CD4-positive, alpha-beta memory T cell (primary cell): ENCODE measurements around the gene COL28A1. TPM values are rescaled to one million over a fixed set of nuclear protein-coding genes. Genes with fewer than 3 reads are reported as not detected.
A peak's percentile ranks its signal among the peaks of the same experiment; 100 is the strongest.

ENCODE experiments used
- CTCF ChIA-PET: fragments of 350-600 bp; sonication (Branson Sonifier 250); formaldehyde crosslinking; loops from one replicate; lab custom pipeline; 2021; ENCODE audit warnings: inconsistent platforms; ENCODE audit not compliant: partially characterized antibody; lab: Charles Lee
- POLR2A ChIA-PET: fragments of 350-600 bp; sonication (Branson Sonifier 250); formaldehyde crosslinking; loops from one replicate; lab custom pipeline; 2021; ENCODE audit not compliant: partially characterized antibody; lab: Charles Lee
- DNase-seq, 5 donors: peaks; one replicate each; pipeline versions ENCODE4 v3.0.0 to v3.0.0-alpha.2; 2020 to 2022; ENCODE audit warnings: mixed read lengths in 1 of 5
- H3K27ac ChIP-seq: one replicate; pipeline ENCODE4 v1.7.0; 2013; ENCODE audit warnings: low read depth, low read length
- H3K27me3 ChIP-seq: 2 replicates; pipeline ENCODE4 v1.7.0; 2013; ENCODE audit warnings: mild to moderate bottlenecking, low read length, moderate library complexity; ENCODE audit not compliant: insufficient read depth
- H3K36me3 ChIP-seq: 2 replicates; pipeline ENCODE4 v1.7.0; 2013; ENCODE audit warnings: mild to moderate bottlenecking, low read length, moderate library complexity; ENCODE audit not compliant: insufficient read depth
- H3K4me1 ChIP-seq: 2 replicates; pipeline ENCODE4 v1.7.0; 2013; ENCODE audit warnings: mild to moderate bottlenecking, low read length, moderate library complexity; ENCODE audit not compliant: insufficient read depth
- H3K4me3 ChIP-seq, 2 donors: one replicate each; pipeline ENCODE4 v1.7.0; 2013; ENCODE audit warnings: low read length in 2 of 2, mild to moderate bottlenecking in 1 of 2
- H3K9me3 ChIP-seq, 2 donors: one replicate each; pipeline ENCODE4 v1.7.0; 2013; ENCODE audit warnings: low read length in 2 of 2, control low read depth in 1 of 2; ENCODE audit not compliant: control insufficient read depth in 1 of 2
- H3K27ac Mint-ChIP-seq, 7 donors: one replicate each; pipeline ENCODE4 v1.8.0; 2020 to 2021; ENCODE audit warnings: mixed read lengths in 7 of 7, mild to moderate bottlenecking in 6 of 7, inconsistent platforms in 3 of 7, moderate library complexity in 3 of 7
- H3K27me3 Mint-ChIP-seq, 2 donors: one replicate each; pipeline ENCODE4 v1.8.0; 2020 to 2021; ENCODE audit warnings: mixed read lengths in 2 of 2
- H3K36me3 Mint-ChIP-seq, 2 donors: one replicate each; pipeline ENCODE4 v1.8.0; 2020 to 2021; ENCODE audit warnings: mixed read lengths in 2 of 2, inconsistent platforms in 1 of 2, mild to moderate bottlenecking in 1 of 2
- H3K4me1 Mint-ChIP-seq, 4 donors: one replicate each; pipeline ENCODE4 v1.8.0; 2020 to 2021; ENCODE audit warnings: mixed read lengths in 4 of 4, mild to moderate bottlenecking in 1 of 4
- H3K4me3 Mint-ChIP-seq, 8 donors: one replicate each; pipeline ENCODE4 v1.8.0; 2020 to 2021; ENCODE audit warnings: mixed read lengths in 8 of 8, mild to moderate bottlenecking in 7 of 8, moderate library complexity in 6 of 8, inconsistent platforms in 3 of 8
- H3K9me3 Mint-ChIP-seq, 8 donors: one replicate each; pipeline ENCODE4 v1.8.0; 2020 to 2021; ENCODE audit warnings: mixed read lengths in 8 of 8, mild to moderate bottlenecking in 5 of 8, inconsistent platforms in 3 of 8, moderate library complexity in 1 of 8
- intact Hi-C: fragments of 100-400 bp; cut with micrococcal nuclease; formaldehyde crosslinking; loops from one replicate; pipeline ENCODE4 v1.15.1; 2023
- polyA plus RNA-seq, 2 donors: library from polyadenylated mRNA; unstranded; fragments of 300-500 nt; fragmentation: Illumina TruSeq; gene quantifications; one replicate each; pipeline ENCODE4 v1.2.3, GENCODE V29; 2021
- total RNA-seq, 2 experiments: library from RNA; stranded (reverse); gene quantifications; one replicate each; pipeline ENCODE4 v1.2.3, GENCODE V29; 2021

COL28A1 gene
- total and polyA plus RNA-seq, 4 experiments from 2014 or later: 0.15 to 0.19 TPM; not detected in 2

DNA sequence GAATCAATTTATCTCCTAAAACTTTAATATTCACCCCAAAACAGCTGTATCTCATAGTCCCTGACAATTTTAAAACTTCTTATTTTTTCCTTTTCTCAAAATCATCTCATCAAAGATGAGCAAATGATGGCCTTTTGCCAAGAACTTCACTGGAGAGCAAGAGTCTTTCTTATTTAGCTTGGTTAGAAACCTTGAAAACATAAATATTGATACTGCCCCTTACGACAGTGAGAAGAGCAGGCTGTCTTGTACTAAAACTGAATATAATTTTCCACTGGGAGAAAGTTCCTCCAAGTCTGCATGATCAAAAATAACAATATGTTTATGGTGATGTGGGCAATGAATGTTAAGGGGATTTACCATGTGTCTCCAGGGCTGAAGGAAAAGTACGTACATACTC, 109.0 kb downstream of the COL28A1 start:
- POLR2A ChIA-PET: interaction anchor here (0.8 kb wide), 1 partner anchor 10 kb away, joined by 3 read pairs; no protein-coding TSS in a partner anchor
- Mint-ChIP-seq H3K27ac (no peak overlapping the region), H3K4me3 (no peak overlapping the region), H3K27me3 (peaks cover 8 to 9% of the 10 kb centered on the region in 2 donors), H3K9me3 (no peaks in the 10 kb centered on the region), H3K4me1 (peaks cover 0 to 10% (median 6%) of the 10 kb centered on the region in 4 donors), H3K36me3 (no peaks in the 10 kb centered on the region)
- Histone ChIP-seq H3K4me3 (no peak overlapping the region), H3K27me3 (no peaks in the 10 kb centered on the region), H3K9me3 (no peaks in the 10 kb centered on the region), H3K4me1 (no peaks in the 10 kb centered on the region), H3K27ac (no peak overlapping the region), H3K36me3 (no peaks in the 10 kb centered on the region)
- no peak for DNase-seq
- intact Hi-C loops: loop anchor here (10.0 kb wide), 1 partner anchor 868 kb away; no protein-coding TSS in a partner anchor
- CTCF ChIA-PET: interaction anchor here (0.9 to 1.2 kb wide), 2 partner anchors 9 to 325 kb away, joined by 3 to 5 read pairs; no protein-coding TSS in a partner anchor

DNA sequence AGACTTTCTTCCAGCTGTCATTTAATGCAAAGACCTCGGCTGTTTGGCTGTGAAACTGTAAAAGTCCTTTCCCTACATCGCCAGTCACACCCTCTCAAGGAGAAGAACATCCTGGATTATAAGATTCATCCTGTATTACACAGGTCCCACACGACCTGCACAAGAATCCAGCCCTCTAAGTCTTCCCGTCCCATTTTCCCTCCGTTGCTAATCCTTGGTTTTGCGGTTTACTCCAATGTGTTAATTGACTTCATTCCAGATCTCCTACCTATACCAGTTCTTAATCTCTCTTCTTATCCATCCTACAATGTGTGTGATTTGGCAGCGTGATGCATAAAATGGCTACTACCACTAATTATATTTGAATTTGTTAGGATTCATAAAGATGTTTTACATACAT, 110.4 kb downstream of the COL28A1 start:
- no peaks in the 10 kb centered on the region for H3K36me3 Mint-ChIP-seq
- peak overlapping the region in 1 of 7 donors; percentile 4 for H3K27ac Mint-ChIP-seq
- ChIA-PET POLR2A (interaction anchor here (1.0 kb wide), 1 partner anchor 9 kb away, joined by 3 read pairs; no protein-coding TSS in a partner anchor), CTCF (interaction anchor here (0.8 to 3.3 kb wide), 7 partner anchors 9 to 789 kb away, joined by 3 to 23 read pairs (median 5); partner anchors contain the start of gene C1GALT1)
- H3K4me1 ChIP-seq: no peaks in the 10 kb centered on the region
- peaks cover 0 to 10% (median 6%) of the 10 kb centered on the region in 4 donors for H3K4me1 Mint-ChIP-seq
- H3K4me3 Mint-ChIP-seq: peak overlapping the region in 6 of 8 donors; percentile 1 to 46 (median 18)
- intact Hi-C loops: loop anchor here (2.0 to 10.0 kb wide), 3 partner anchors 115 to 869 kb away; no protein-coding TSS in a partner anchor
- H3K4me3 ChIP-seq: no peak overlapping the region
- no peaks in the 10 kb centered on the region for H3K9me3 Mint-ChIP-seq
- DNase-seq: no peak
- H3K27me3 Mint-ChIP-seq: no peaks in the 10 kb centered on the region
- no peaks in the 10 kb centered on the region for H3K9me3 ChIP-seq
- H3K27ac ChIP-seq: no peak overlapping the region
- no peaks in the 10 kb centered on the region for H3K27me3 ChIP-seq
- H3K36me3 ChIP-seq: no peaks in the 10 kb centered on the region

DNA sequence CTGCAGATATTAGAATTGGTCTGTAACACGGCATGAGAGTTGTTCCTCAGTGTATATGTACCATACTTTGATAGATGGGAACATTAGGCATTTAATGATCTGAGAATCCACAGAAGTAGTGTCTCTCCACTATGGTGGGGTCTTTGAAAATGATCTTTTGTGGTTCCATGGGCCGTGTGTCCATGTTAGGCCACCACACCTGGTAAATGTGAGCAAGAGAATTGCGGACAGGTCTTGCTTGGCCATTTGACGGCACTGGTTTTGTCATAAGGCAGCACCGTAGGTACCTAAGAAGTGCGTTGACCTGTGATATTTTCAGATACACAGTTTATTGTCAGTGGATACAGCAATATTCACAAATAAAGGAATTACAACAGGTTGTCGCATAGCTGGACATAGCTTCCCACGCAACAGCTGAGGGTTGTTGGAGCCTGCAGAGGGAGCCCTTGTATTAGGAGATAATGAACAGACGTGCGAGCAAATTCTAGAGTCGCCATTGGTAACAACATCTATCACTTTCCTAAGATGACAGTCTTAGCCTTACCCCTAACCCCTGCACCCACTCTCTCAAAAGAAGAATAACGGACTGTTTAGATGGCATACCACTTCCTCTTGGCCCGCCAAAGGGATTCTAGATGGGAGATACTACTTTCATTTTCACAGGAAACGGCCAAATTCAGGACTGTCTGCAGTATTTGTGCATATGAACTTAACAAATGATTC, 111.4 kb downstream of the COL28A1 start:
- no peaks in the 10 kb centered on the region for H3K36me3 ChIP-seq
- peak in 4 of 5 donors; percentile 6 to 32 (median 29) for DNase-seq
- Mint-ChIP-seq H3K27ac (peak overlapping the region in 4 of 7 donors; percentile 17 to 71 (median 53)), H3K9me3 (no peaks in the 10 kb centered on the region), H3K4me1 (peaks cover 0 to 10% (median 6%) of the 10 kb centered on the region in 4 donors), H3K27me3 (peaks cover 0 to 1% of the 10 kb centered on the region in 2 donors), H3K4me3 (peak overlapping the region in 7 of 8 donors; percentile 81 to 89 (median 85)), H3K36me3 (no peaks in the 10 kb centered on the region)
- no peaks in the 10 kb centered on the region for H3K4me1 ChIP-seq
- H3K27ac ChIP-seq: no peak overlapping the region
- CTCF ChIA-PET: interaction anchor here (0.8 to 3.3 kb wide), 14 partner anchors 9 to 795 kb away, joined by 3 to 23 read pairs (median 4); partner anchors contain the start of gene C1GALT1
- peak overlapping the region; percentile 33 to 41 for H3K4me3 ChIP-seq
- POLR2A ChIA-PET: interaction anchor here (1.0 kb wide), 1 partner anchor 8 kb away, joined by 3 read pairs; no protein-coding TSS in a partner anchor
- intact Hi-C loops: loop anchor here (2.0 to 10.0 kb wide), 4 partner anchors 116 to 870 kb away; no protein-coding TSS in a partner anchor
- no peaks in the 10 kb centered on the region for H3K27me3 ChIP-seq
- no peaks in the 10 kb centered on the region for H3K9me3 ChIP-seq

DNA sequence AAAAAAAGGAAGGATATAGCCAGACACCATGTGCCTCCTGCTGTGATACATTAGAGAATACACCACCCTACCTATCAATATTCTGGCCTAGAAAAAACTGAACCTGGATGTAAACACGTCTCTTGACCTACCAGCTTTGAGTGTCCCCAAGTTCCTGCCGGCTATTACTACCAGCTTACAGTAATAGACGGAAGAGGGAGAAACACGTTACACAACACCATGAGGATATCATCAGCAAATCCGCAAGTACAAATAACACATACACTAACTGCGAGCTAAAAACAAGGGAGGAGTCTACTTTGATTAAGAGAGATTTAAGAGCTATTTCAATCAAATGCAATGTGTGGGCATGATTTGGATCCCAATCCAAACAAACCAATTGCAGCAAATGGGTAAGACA, 113.0 kb downstream of the COL28A1 start:
- H3K27ac Mint-ChIP-seq: no peak overlapping the region
- POLR2A ChIA-PET: interaction anchor here (1.2 kb wide), 1 partner anchor 317 kb away, joined by 3 read pairs; no protein-coding TSS in a partner anchor
- Histone ChIP-seq H3K27me3 (no peaks in the 10 kb centered on the region), H3K4me1 (no peaks in the 10 kb centered on the region), H3K27ac (no peak overlapping the region), H3K4me3 (no peak overlapping the region), H3K36me3 (no peaks in the 10 kb centered on the region), H3K9me3 (no peaks in the 10 kb centered on the region)
- H3K27me3 Mint-ChIP-seq: peaks cover 0 to 1% of the 10 kb centered on the region in 2 donors
- peaks cover 0 to 10% (median 6%) of the 10 kb centered on the region in 4 donors for H3K4me1 Mint-ChIP-seq
- intact Hi-C loops: loop anchor here (5.0 to 10.0 kb wide), 2 partner anchors 320 to 872 kb away; no protein-coding TSS in a partner anchor
- no peak overlapping the region for H3K4me3 Mint-ChIP-seq
- CTCF ChIA-PET: interaction anchor here (0.7 to 3.3 kb wide), 8 partner anchors 12 to 329 kb away, joined by 3 to 23 read pairs (median 4); no protein-coding TSS in a partner anchor
- no peaks in the 10 kb centered on the region for H3K9me3 Mint-ChIP-seq
- no peaks in the 10 kb centered on the region for H3K36me3 Mint-ChIP-seq
- no peak for DNase-seq

DNA sequence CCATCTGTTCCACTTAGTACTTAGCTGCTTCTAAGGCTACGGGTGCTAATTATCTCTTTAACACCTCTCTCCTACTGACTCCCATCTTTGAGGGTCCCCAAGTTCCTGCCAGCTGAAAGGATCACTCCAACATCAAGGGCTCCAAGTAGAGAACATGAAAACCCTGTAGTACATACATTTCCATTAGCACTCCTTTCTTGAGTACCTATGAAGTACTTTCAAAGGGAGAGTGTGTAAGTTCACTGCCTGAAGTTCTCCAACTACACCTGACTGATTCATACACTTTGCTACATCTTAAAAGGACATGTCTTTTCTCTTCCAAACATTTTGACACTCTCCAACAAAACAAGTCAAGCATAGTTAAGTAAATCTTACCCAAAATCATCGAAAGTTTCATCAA, 113.8 kb downstream of the COL28A1 start:
- Mint-ChIP-seq H3K27me3 (peaks cover 0 to 1% of the 10 kb centered on the region in 2 donors), H3K9me3 (no peaks in the 10 kb centered on the region), H3K4me3 (no peak overlapping the region), H3K27ac (no peak overlapping the region), H3K36me3 (no peaks in the 10 kb centered on the region), H3K4me1 (peaks cover 0 to 10% (median 7%) of the 10 kb centered on the region in 4 donors)
- ChIA-PET POLR2A (no interaction called here), CTCF (interaction anchor here (0.7 to 1.7 kb wide), 2 partner anchors 101 to 328 kb away, joined by 3 read pairs; no protein-coding TSS in a partner anchor)
- intact Hi-C loops: loop anchor here (5.0 to 10.0 kb wide), 2 partner anchors 320 to 873 kb away; no protein-coding TSS in a partner anchor
- Histone ChIP-seq H3K36me3 (no peaks in the 10 kb centered on the region), H3K9me3 (no peaks in the 10 kb centered on the region), H3K4me1 (no peaks in the 10 kb centered on the region), H3K27ac (no peak overlapping the region), H3K27me3 (no peaks in the 10 kb centered on the region), H3K4me3 (no peak overlapping the region)
- DNase-seq: no peak

DNA sequence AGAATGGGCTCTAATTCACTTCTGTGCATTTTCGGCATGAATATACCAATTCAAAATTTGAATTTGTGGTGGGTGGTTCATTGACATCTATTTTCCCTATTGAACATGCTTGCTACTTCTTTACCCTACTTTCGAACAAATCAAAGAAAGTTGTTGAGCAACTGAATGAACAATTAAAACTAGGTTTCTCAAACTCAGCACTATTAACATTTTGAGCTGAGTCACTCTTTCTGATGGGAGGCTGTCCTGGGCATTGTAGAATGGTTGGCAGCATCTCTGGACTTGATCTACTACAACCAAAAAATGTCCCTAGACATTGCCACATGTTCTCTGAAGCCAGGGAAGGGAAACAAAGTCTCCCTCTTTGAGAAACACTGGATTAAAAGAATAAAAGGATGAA, 116.7 kb downstream of the COL28A1 start:
- CTCF ChIA-PET: interaction anchor here (3.1 kb wide), 1 partner anchor 316 kb away, joined by 11 read pairs; no protein-coding TSS in a partner anchor

More for the DNA sequence above, 116.7 kb downstream of the COL28A1 start:
- no peaks in the 10 kb centered on the region for H3K9me3 Mint-ChIP-seq
- Histone ChIP-seq H3K36me3 (no peaks in the 10 kb centered on the region), H3K27me3 (no peaks in the 10 kb centered on the region), H3K27ac (no peak overlapping the region), H3K4me3 (no peak overlapping the region), H3K9me3 (no peaks in the 10 kb centered on the region), H3K4me1 (peaks cover 7% of the 10 kb centered on the region)
- no peaks in the 10 kb centered on the region for H3K36me3 Mint-ChIP-seq
- H3K27ac Mint-ChIP-seq: no peak overlapping the region
- H3K4me1 Mint-ChIP-seq: peaks cover 6 to 12% (median 11%) of the 10 kb centered on the region in 4 donors
- H3K4me3 Mint-ChIP-seq: no peak overlapping the region
- POLR2A ChIA-PET: no interaction called here
- intact Hi-C loops: no loop called here
- DNase-seq: no peak
- peaks cover 0 to 1% of the 10 kb centered on the region in 2 donors for H3K27me3 Mint-ChIP-seq
